ENCODE measurements around the gene DNAH11. TPM values are rescaled to one million over a fixed set of nuclear protein-coding genes. Genes with fewer than 3 reads are reported as not detected.

Gene DNAH11
- total and polyA plus RNA-seq, 9 of the 15 experiments (the other 6 are each of a cell fraction or from before 2014, with no cell fraction given), result under 0.01 TPM; not detected in 7

DNA sequence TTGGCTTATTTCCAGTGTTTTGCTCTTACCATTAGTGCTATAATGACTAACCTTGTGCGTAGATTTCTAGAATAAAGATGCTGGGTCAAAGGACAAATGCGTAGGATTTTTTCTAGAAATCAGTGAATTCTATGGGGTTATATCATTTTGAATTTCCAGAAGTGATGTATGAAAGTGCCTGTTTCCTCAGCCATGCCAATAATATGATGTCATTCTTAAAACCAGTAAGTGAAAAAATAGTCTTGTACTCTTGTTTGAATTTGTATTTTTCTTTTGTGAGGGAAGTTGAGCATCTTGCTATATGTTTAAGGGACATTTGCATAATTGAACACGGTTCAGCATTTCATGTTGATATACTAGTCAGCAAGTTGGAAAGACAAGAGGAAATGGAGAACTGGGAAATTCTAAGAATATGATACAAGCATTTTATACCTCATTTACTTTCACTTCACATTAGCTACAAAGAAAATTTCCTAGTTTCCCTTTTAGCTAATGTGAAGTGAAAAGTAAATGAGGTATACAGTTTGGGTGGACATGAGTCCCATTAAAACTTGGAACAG is 3.8 kb upstream of the DNAH11 start:
- BruUV-seq (replicated peaks), result no TSS peak
- no peaks in the 10 kb centered on the region for H3K9me1 ChIP-seq (ENCODE audit: control insufficient read depth, insufficient read depth, low read length)
- no peak overlapping the region for H3K27ac ChIP-seq (ENCODE audit: extremely low read depth, low read depth, low read length)
- CTCF ChIA-PET (ENCODE audit: low intra/inter-chr PET ratio), result no interaction called here
- H3K9me3 ChIP-seq (replicated peaks; ENCODE audit: control insufficient read depth, insufficient read depth, low read depth, low read length), result no peaks in the 10 kb centered on the region
- H3K4me1 ChIP-seq (replicated peaks in 1 of 2; ENCODE audit: control insufficient read depth in 2 of 2, insufficient read depth in 2 of 2, low read length in 2 of 2), result peaks cover 0 to 11% of the 10 kb centered on the region in 2 experiments; a peak in 2 of 5 replicates
- no peak overlapping the region for H2AFZ ChIP-seq (ENCODE audit: low read depth, low read length)
- no peak overlapping the region for H3K9ac ChIP-seq (ENCODE audit: insufficient read depth in 1 of 2, low read depth in 2 of 2, low read length in 2 of 2)
- DNase-seq (ENCODE audit: extremely low read depth in 1 of 4, low spot score in 3 of 4) (no peak), FAIRE-seq (no peak), ATAC-seq (no peak)
- peaks cover 23 to 26% of the 10 kb centered on the region in 2 experiments; a peak in 4 of 5 replicates for H3K27me3 ChIP-seq (ENCODE audit: control insufficient read depth in 2 of 2, insufficient read depth in 2 of 2, low read length in 2 of 2)
- H3K36me3 ChIP-seq (ENCODE audit: control insufficient read depth, insufficient read depth, low read length), result no peaks in the 10 kb centered on the region
- H3K4me3 ChIP-seq, result no peak overlapping the region
- 2% methylated on average over 3 of the region's 3 CpGs for WGBS (ENCODE audit: insufficient coverage, low coverage, missing lambda C conversion rate)
- intact Hi-C loops (cut with micrococcal nuclease) (no loop called here), in situ Hi-C loops (cut with MboI) (no loop called here)
- H3K79me2 ChIP-seq (ENCODE audit: control insufficient read depth, insufficient read depth, low read length), result no peaks in the 10 kb centered on the region
- H3K4me2 ChIP-seq (ENCODE audit: insufficient read depth, low read length), result no peak overlapping the region
- no peak for TF ChIP-seq ZNF75A (CRISPR knock-in tag; IDR thresholded peaks at IDR 0.05)
- TF ChIP-seq, protein P1, sequence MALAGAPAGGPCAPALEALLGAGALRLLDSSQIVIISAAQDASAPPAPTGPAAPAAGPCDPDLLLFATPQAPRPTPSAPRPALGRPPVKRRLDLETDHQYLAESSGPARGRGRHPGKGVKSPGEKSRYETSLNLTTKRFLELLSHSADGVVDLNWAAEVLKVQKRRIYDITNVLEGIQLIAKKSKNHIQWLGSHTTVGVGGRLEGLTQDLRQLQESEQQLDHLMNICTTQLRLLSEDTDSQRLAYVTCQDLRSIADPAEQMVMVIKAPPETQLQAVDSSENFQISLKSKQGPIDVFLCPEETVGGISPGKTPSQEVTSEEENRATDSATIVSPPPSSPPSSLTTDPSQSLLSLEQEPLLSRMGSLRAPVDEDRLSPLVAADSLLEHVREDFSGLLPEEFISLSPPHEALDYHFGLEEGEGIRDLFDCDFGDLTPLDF (CRISPR knock-in tag; IDR thresholded peaks at IDR 0.05), result no peak
- no peaks in the 10 kb centered on the region for H4K20me1 ChIP-seq (replicated peaks; ENCODE audit: control insufficient read depth, insufficient read depth, low read length)
- POLR2A ChIA-PET, result interaction anchor here (0.6 kb wide), 1 partner anchor 17 kb away, joined by 5 read pairs; no protein-coding TSS in a partner anchor

DNA sequence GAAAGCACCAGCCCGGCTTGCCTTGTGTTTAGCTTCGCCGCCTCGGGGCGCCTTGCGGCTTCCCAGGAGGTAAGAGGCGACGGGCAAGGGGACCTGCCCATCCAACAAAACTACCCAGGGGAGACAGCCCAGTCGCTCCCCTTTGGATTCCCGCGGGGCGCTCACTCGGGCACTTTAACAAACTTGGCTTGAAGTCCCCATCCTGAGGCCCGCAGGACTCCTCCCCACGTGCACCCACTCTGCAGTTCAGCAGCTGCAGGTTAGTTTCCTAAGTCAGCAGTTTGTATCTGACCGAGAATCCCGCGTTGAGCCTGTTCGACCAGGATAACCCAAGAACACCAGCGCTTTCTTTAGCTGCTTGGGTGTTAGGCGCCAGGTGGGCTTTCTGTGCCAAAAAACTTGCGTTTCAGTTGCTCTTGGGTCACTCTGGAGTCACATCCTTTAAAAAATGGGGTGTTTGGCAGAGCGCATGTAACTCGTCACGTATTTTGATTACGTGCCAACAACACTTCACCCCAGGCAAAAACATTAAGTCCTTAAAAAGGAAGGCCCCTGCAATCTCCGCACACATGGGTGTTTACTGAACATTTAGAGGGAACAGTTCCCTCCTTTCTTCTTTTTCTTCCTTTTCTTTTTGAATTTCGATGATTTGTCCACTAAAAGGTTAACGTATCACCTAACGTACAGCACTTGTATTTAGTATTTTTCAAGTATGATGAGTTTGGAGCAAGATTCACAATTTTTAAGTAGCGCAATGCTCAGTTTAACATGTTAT is 876 bp downstream of the DNAH11 start:
- CTCF ChIA-PET (ENCODE audit: low intra/inter-chr PET ratio), result no interaction called here
- Histone ChIP-seq H3K4me1 (replicated peaks in 1 of 2; ENCODE audit: control insufficient read depth in 2 of 2, insufficient read depth in 2 of 2, low read length in 2 of 2) (peaks cover 0 to 11% of the 10 kb centered on the region in 2 experiments; a peak in 2 of 5 replicates), H3K4me2 (ENCODE audit: insufficient read depth, low read length) (no peak overlapping the region)
- TF ChIP-seq HDAC6 (IDR thresholded peaks at IDR 0.05; ENCODE audit: low read depth, low read length) (no peak), STAT5B (CRISPR knock-in tag; IDR thresholded peaks at IDR 0.05) (no peak), BHLHE40 (IDR thresholded peaks at IDR 0.05; ENCODE audit: low read length) (no peak), SP2 (IDR thresholded peaks at IDR 0.05; ENCODE audit: extremely low read depth, low read depth, low read length, poor library complexity, severe bottlenecking) (no peak)
- TF ChIP-seq, protein P2, sequence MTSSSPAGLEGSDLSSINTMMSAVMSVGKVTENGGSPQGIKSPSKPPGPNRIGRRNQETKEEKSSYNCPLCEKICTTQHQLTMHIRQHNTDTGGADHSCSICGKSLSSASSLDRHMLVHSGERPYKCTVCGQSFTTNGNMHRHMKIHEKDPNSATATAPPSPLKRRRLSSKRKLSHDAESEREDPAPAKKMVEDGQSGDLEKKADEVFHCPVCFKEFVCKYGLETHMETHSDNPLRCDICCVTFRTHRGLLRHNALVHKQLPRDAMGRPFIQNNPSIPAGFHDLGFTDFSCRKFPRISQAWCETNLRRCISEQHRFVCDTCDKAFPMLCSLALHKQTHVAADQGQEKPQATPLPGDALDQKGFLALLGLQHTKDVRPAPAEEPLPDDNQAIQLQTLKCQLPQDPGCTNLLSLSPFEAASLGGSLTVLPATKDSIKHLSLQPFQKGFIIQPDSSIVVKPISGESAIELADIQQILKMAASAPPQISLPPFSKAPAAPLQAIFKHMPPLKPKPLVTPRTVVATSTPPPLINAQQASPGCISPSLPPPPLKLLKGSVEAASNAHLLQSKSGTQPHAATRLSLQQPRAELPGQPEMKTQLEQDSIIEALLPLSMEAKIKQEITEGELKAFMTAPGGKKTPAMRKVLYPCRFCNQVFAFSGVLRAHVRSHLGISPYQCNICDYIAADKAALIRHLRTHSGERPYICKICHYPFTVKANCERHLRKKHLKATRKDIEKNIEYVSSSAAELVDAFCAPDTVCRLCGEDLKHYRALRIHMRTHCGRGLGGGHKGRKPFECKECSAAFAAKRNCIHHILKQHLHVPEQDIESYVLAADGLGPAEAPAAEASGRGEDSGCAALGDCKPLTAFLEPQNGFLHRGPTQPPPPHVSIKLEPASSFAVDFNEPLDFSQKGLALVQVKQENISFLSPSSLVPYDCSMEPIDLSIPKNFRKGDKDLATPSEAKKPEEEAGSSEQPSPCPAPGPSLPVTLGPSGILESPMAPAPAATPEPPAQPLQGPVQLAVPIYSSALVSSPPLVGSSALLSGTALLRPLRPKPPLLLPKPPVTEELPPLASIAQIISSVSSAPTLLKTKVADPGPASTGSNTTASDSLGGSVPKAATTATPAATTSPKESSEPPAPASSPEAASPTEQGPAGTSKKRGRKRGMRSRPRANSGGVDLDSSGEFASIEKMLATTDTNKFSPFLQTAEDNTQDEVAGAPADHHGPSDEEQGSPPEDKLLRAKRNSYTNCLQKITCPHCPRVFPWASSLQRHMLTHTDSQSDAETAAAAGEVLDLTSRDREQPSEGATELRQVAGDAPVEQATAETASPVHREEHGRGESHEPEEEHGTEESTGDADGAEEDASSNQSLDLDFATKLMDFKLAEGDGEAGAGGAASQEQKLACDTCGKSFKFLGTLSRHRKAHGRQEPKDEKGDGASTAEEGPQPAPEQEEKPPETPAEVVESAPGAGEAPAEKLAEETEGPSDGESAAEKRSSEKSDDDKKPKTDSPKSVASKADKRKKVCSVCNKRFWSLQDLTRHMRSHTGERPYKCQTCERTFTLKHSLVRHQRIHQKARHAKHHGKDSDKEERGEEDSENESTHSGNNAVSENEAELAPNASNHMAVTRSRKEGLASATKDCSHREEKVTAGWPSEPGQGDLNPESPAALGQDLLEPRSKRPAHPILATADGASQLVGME (CRISPR knock-in tag; IDR thresholded peaks at IDR 0.05), result no peak

More for the DNA sequence above, 876 bp downstream of the DNAH11 start:
- H3K27ac ChIP-seq (ENCODE audit: extremely low read depth, low read depth, low read length), result no peak overlapping the region
- 12% methylated on average over 27 of the region's 31 CpGs for WGBS (ENCODE audit: insufficient coverage, low coverage, missing lambda C conversion rate)
- no peaks in the 10 kb centered on the region for H3K9me1 ChIP-seq (ENCODE audit: control insufficient read depth, insufficient read depth, low read length)
- no peaks in the 10 kb centered on the region for H3K9me3 ChIP-seq (replicated peaks; ENCODE audit: control insufficient read depth, insufficient read depth, low read depth, low read length)
- POLR2A ChIA-PET, result no interaction called here
- no peaks in the 10 kb centered on the region for H4K20me1 ChIP-seq (replicated peaks; ENCODE audit: control insufficient read depth, insufficient read depth, low read length)
- no peak overlapping the region for H3K4me3 ChIP-seq
- no peaks in the 10 kb centered on the region for H3K36me3 ChIP-seq (ENCODE audit: control insufficient read depth, insufficient read depth, low read length)
- H2AFZ ChIP-seq (ENCODE audit: low read depth, low read length), result no peak overlapping the region
- H3K9ac ChIP-seq (ENCODE audit: insufficient read depth in 1 of 2, low read depth in 2 of 2, low read length in 2 of 2), result no peak overlapping the region
- FAIRE-seq, result no peak
- no peaks in the 10 kb centered on the region for H3K79me2 ChIP-seq (ENCODE audit: control insufficient read depth, insufficient read depth, low read length)
- BruUV-seq (replicated peaks), result no TSS peak
- H3K27me3 ChIP-seq (ENCODE audit: control insufficient read depth in 2 of 2, insufficient read depth in 2 of 2, low read length in 2 of 2), result peaks cover 23 to 25% of the 10 kb centered on the region in 2 experiments
- DNase-seq (ENCODE audit: extremely low read depth in 1 of 4, low spot score in 3 of 4), result no peak
- in situ Hi-C loops (cut with MboI) (no loop called here), intact Hi-C loops (cut with micrococcal nuclease) (no loop called here)
- ATAC-seq, result no peak

Data from K562 (cell line).